Gastroesophageal sphincter (tissue), 3 donors: ENCODE data around the gene MFSD8.

Source experiments
- EP300 ChIP-seq: sonication (generic); formaldehyde crosslinking; IDR thresholded peaks from one replicate; pipeline ENCODE4 v1.6.1; 2017; ENCODE audit warnings: antibody characterized with exemption, mild to moderate bottlenecking
- POLR2A ChIP-seq, 2 donors: fragments of 450-650 bp; IDR thresholded peaks; one replicate each; pipeline ENCODE4 v1.6.1; 2017; ENCODE audit warnings: antibody characterized with exemption in 2 of 2, mild to moderate bottlenecking in 2 of 2, moderate library complexity in 1 of 2
- TF ChIP-seq, protein P1 (sequence below), 4 experiments: fragments of 200-600 bp in 2 of 4; fragments of 450-650 bp in 2 of 4; sonication (generic) in 1 of 4; IDR thresholded peaks; one replicate each; pipeline ENCODE4 v1.5.1; 2017 to 2019; ENCODE audit warnings: antibody characterized with exemption in 4 of 4, mild to moderate bottlenecking in 2 of 4, moderate library complexity in 2 of 4

DNA sequence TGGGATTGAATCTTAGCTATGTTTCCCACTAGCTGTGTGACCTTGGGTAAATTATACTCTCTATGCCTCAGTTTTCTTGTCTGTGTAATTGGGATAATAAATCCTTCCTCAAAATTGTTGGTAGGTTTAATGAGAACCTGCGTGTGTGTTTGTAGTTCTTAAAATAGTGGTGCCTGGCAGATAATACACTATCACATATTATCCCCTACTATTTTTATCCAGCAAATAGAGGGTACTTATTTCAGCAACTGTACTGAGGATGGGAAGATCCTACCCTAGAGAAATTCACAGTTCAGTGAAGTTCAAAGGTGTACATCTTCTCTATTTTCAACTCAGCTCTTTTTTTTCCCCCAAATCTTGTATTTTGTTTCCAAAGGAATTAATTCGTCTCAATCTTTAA is 17.5 kb upstream of the MFSD8 start:
- TF ChIP-seq, protein P1, sequence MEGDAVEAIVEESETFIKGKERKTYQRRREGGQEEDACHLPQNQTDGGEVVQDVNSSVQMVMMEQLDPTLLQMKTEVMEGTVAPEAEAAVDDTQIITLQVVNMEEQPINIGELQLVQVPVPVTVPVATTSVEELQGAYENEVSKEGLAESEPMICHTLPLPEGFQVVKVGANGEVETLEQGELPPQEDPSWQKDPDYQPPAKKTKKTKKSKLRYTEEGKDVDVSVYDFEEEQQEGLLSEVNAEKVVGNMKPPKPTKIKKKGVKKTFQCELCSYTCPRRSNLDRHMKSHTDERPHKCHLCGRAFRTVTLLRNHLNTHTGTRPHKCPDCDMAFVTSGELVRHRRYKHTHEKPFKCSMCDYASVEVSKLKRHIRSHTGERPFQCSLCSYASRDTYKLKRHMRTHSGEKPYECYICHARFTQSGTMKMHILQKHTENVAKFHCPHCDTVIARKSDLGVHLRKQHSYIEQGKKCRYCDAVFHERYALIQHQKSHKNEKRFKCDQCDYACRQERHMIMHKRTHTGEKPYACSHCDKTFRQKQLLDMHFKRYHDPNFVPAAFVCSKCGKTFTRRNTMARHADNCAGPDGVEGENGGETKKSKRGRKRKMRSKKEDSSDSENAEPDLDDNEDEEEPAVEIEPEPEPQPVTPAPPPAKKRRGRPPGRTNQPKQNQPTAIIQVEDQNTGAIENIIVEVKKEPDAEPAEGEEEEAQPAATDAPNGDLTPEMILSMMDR (IDR thresholded peaks at IDR 0.05): no peak
- TF ChIP-seq EP300 (no peak), POLR2A (IDR thresholded peaks at IDR 0.05) (no peak)
